Measurements from ENCODE around the gene IMMP2L.
A peak's percentile ranks its signal among the peaks of the same experiment; 100 is the strongest.
"Not testable (repeated sequence)": the region's sequence is repeated elsewhere in the genome, so short reads cannot be mapped to it uniquely, and the experiment has no call there.

The IMMP2L gene

DNA sequence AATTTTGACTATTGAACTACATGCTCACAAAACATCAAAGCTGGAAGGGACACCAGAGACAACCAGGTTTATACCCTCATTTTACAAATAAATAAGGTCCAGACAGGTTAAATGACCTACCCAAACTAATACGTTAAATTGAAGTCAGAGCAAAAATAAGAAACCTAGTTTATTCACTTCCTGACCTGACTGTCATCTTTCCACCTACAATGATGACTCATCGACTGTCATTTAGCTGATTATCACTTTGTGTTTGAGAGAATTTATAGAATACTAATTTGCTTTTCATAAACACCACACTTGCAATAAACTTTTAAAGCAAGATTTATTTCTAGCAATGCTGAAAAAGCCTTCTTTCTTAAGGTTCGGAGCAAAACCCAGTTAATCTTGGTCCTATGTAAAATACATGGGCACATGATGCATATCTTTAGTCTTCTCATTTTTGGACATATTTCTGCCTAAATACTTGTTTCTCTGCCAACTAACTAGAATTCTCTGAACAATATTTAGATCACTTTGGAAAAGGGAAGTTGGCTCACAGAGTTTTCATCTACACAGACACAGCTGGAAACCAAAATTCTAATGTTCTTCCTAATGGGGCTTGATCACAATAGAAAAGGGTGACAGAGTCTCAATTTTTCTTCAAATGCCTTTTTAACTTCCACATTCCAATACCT lies 488.1 kb downstream of the IMMP2L start:
- peak overlapping the region; percentile 51 for H3K27ac ChIP-seq (ENCODE audit: low read depth, low read length)
- no peaks in the 10 kb centered on the region for H3K36me3 ChIP-seq (ENCODE audit: control insufficient read depth in 5 of 5, insufficient read depth in 5 of 5, low read length in 5 of 5)
- no peak overlapping the region for H3K4me3 ChIP-seq (ENCODE audit: low read depth in 1 of 5, low read length in 5 of 5)
- H3K27me3 ChIP-seq (ENCODE audit: control insufficient read depth in 5 of 5, insufficient read depth in 4 of 5, low read length in 5 of 5), result no peaks in the 10 kb centered on the region
- H3K4me1 ChIP-seq (ENCODE audit: control insufficient read depth in 5 of 5, insufficient read depth in 5 of 5, low read length in 5 of 5), result peaks cover 0 to 48% (median 15%) of the 10 kb centered on the region in 5 donors
- H3K9me3 ChIP-seq (ENCODE audit: control insufficient read depth in 5 of 5, low read length in 5 of 5), result no peaks in the 10 kb centered on the region
- H3K9ac ChIP-seq (ENCODE audit: low read length in 5 of 5), result no peak overlapping the region

DNA sequence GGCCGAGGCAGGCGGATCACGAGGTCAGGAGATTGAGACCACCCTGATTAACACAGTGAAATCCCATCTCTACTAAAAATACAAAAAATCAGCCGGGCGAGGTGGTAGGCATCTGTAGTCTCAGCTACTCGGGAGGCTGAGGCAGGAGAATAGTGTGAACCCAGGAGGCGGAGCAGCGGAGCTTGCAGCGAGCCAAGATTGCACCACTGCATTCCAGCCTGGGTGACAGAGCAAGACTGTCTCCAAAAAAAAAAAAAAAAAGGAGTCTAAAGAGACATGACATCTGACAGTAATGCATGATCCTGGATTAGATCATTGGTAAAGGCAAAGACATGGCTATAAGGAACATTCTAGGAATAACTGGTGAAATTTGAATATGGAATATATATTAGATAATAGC lies 489.6 kb downstream of the IMMP2L start:
- H3K27me3 ChIP-seq (ENCODE audit: control insufficient read depth in 5 of 5, insufficient read depth in 4 of 5, low read length in 5 of 5); H3K9ac ChIP-seq (ENCODE audit: low read length in 5 of 5); H3K9me3 ChIP-seq (ENCODE audit: control insufficient read depth in 5 of 5, low read length in 5 of 5); H3K36me3 ChIP-seq (ENCODE audit: control insufficient read depth in 5 of 5, insufficient read depth in 5 of 5, low read length in 5 of 5); H3K4me3 ChIP-seq (ENCODE audit: low read depth in 1 of 5, low read length in 5 of 5): not testable (repeated sequence)
- peak overlapping the region; percentile 66 for H3K27ac ChIP-seq (ENCODE audit: low read depth, low read length)
- H3K4me1 ChIP-seq (ENCODE audit: control insufficient read depth in 5 of 5, insufficient read depth in 5 of 5, low read length in 5 of 5), result peaks cover 0 to 42% (median 12%) of the 10 kb centered on the region in 5 donors

GRCh38 chr7:111071556-111071955 lies 490.7 kb downstream of the IMMP2L start:
- Histone ChIP-seq H3K36me3 (ENCODE audit: control insufficient read depth in 5 of 5, insufficient read depth in 5 of 5, low read length in 5 of 5) (no peaks in the 10 kb centered on the region), H3K9me3 (ENCODE audit: control insufficient read depth in 5 of 5, low read length in 5 of 5) (no peaks in the 10 kb centered on the region), H3K27me3 (ENCODE audit: control insufficient read depth in 5 of 5, insufficient read depth in 4 of 5, low read length in 5 of 5) (no peaks in the 10 kb centered on the region), H3K9ac (ENCODE audit: low read length in 5 of 5) (no peak overlapping the region), H3K4me1 (ENCODE audit: control insufficient read depth in 5 of 5, insufficient read depth in 5 of 5, low read length in 5 of 5) (peaks cover 0 to 31% (median 10%) of the 10 kb centered on the region in 5 donors), H3K27ac (ENCODE audit: low read depth, low read length) (peak overlapping the region; percentile 66), H3K4me3 (ENCODE audit: low read depth in 1 of 5, low read length in 5 of 5) (no peak overlapping the region)

DNA sequence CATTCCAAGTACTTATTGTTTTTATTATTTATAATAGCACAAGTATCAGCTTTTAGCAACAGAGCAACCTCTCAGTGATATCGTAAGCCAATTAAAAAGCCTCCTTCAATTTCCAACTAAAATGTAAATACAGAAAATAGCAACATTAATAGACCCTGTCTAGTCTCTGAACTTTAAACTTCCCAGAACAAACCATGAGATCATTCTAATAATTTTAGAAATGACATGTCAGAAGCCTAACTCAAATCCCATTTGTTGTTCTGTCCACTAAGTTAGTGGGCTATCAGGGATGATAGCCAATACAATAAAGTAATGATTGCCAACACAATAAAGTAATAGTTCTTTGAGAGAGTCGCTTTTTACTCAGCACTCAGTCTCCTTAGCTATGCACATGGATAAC lies 493.7 kb downstream of the IMMP2L start:
- H3K4me1 ChIP-seq (ENCODE audit: control insufficient read depth in 5 of 5, insufficient read depth in 5 of 5, low read length in 5 of 5), result peaks cover 0 to 23% (median 7%) of the 10 kb centered on the region in 5 donors
- no peak overlapping the region for H3K27ac ChIP-seq (ENCODE audit: low read depth, low read length)
- no peak overlapping the region for H3K4me3 ChIP-seq (ENCODE audit: low read depth in 1 of 5, low read length in 5 of 5)
- no peaks in the 10 kb centered on the region for H3K9me3 ChIP-seq (ENCODE audit: control insufficient read depth in 5 of 5, low read length in 5 of 5)
- no peaks in the 10 kb centered on the region for H3K27me3 ChIP-seq (ENCODE audit: control insufficient read depth in 5 of 5, insufficient read depth in 4 of 5, low read length in 5 of 5)
- H3K36me3 ChIP-seq (ENCODE audit: control insufficient read depth in 5 of 5, insufficient read depth in 5 of 5, low read length in 5 of 5), result no peaks in the 10 kb centered on the region
- no peak overlapping the region for H3K9ac ChIP-seq (ENCODE audit: low read length in 5 of 5)

GRCh38 chr7:111067682-111068081 lies 494.6 kb downstream of the IMMP2L start:
- Histone ChIP-seq H3K36me3 (ENCODE audit: control insufficient read depth in 5 of 5, insufficient read depth in 5 of 5, low read length in 5 of 5) (no peaks in the 10 kb centered on the region), H3K4me1 (ENCODE audit: control insufficient read depth in 5 of 5, insufficient read depth in 5 of 5, low read length in 5 of 5) (peaks cover 0 to 14% (median 0%) of the 10 kb centered on the region in 5 donors), H3K27ac (ENCODE audit: low read depth, low read length) (no peak overlapping the region), H3K9ac (ENCODE audit: low read length in 5 of 5) (no peak overlapping the region), H3K4me3 (ENCODE audit: low read depth in 1 of 5, low read length in 5 of 5) (no peak overlapping the region), H3K9me3 (ENCODE audit: control insufficient read depth in 5 of 5, low read length in 5 of 5) (peaks cover 0 to 8% (median under 1%) of the 10 kb centered on the region in 5 donors), H3K27me3 (ENCODE audit: control insufficient read depth in 5 of 5, insufficient read depth in 4 of 5, low read length in 5 of 5) (no peaks in the 10 kb centered on the region)

GRCh38 chr7:111067251-111067650 lies 495.0 kb downstream of the IMMP2L start:
- Histone ChIP-seq H3K36me3 (ENCODE audit: control insufficient read depth in 5 of 5, insufficient read depth in 5 of 5, low read length in 5 of 5) (no peaks in the 10 kb centered on the region), H3K27me3 (ENCODE audit: control insufficient read depth in 5 of 5, insufficient read depth in 4 of 5, low read length in 5 of 5) (no peaks in the 10 kb centered on the region), H3K27ac (ENCODE audit: low read depth, low read length) (no peak overlapping the region), H3K4me1 (ENCODE audit: control insufficient read depth in 5 of 5, insufficient read depth in 5 of 5, low read length in 5 of 5) (peaks cover 0 to 11% (median 0%) of the 10 kb centered on the region in 5 donors), H3K4me3 (ENCODE audit: low read depth in 1 of 5, low read length in 5 of 5) (no peak overlapping the region), H3K9ac (ENCODE audit: low read length in 5 of 5) (no peak overlapping the region), H3K9me3 (ENCODE audit: control insufficient read depth in 5 of 5, low read length in 5 of 5) (peaks cover 0 to 11% (median 3%) of the 10 kb centered on the region in 5 donors)

DNA sequence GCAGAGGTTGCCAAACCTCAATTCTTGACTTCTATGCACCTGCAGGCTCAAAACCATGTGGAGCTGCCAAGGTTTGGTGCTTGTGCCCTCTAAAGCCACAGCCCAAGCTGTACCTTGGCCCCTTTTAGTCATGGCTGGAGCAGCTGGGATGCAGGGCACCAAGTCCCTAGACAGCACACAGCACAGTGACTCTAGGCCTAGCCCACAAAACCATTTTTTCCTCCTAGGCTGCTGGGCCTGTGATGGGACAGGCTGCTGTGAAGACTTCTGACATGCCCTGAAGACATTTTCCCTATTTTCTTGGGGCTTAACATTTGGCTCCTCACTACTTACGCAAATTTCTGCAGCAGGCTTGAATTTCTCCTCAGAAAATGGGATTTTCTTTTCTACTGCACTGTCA lies 499.1 kb downstream of the IMMP2L start:
- Histone ChIP-seq H3K9ac (ENCODE audit: low read length in 5 of 5) (no peak overlapping the region), H3K27ac (ENCODE audit: low read depth, low read length) (no peak overlapping the region), H3K4me3 (ENCODE audit: low read depth in 1 of 5, low read length in 5 of 5) (no peak overlapping the region), H3K9me3 (ENCODE audit: control insufficient read depth in 5 of 5, low read length in 5 of 5) (peaks cover 0 to 12% (median 3%) of the 10 kb centered on the region in 5 donors), H3K4me1 (ENCODE audit: control insufficient read depth in 5 of 5, insufficient read depth in 5 of 5, low read length in 5 of 5) (peaks cover 0 to 9% (median 0%) of the 10 kb centered on the region in 5 donors), H3K36me3 (ENCODE audit: control insufficient read depth in 5 of 5, insufficient read depth in 5 of 5, low read length in 5 of 5) (no peaks in the 10 kb centered on the region), H3K27me3 (ENCODE audit: control insufficient read depth in 5 of 5, insufficient read depth in 4 of 5, low read length in 5 of 5) (no peaks in the 10 kb centered on the region)

- H3K9me3 ChIP-seq (ENCODE audit: control insufficient read depth in 5 of 5, low read length in 5 of 5), result peaks cover 0 to 12% (median 3%) of the 10 kb centered on the region in 5 donors
- no peaks in the 10 kb centered on the region for H3K36me3 ChIP-seq (ENCODE audit: control insufficient read depth in 5 of 5, insufficient read depth in 5 of 5, low read length in 5 of 5)
- H3K4me1 ChIP-seq (ENCODE audit: control insufficient read depth in 5 of 5, insufficient read depth in 5 of 5, low read length in 5 of 5), result peaks cover 0 to 9% (median 0%) of the 10 kb centered on the region in 5 donors
- no peak overlapping the region for H3K27ac ChIP-seq (ENCODE audit: low read depth, low read length)
- H3K4me3 ChIP-seq (ENCODE audit: low read depth in 1 of 5, low read length in 5 of 5), result no peak overlapping the region
- H3K27me3 ChIP-seq (ENCODE audit: control insufficient read depth in 5 of 5, insufficient read depth in 4 of 5, low read length in 5 of 5), result no peaks in the 10 kb centered on the region
- H3K9ac ChIP-seq (ENCODE audit: low read length in 5 of 5), result no peak overlapping the region
Measured at GRCh38 chr7:111059833-111060232, 502.5 kb downstream of the IMMP2L start.

DNA sequence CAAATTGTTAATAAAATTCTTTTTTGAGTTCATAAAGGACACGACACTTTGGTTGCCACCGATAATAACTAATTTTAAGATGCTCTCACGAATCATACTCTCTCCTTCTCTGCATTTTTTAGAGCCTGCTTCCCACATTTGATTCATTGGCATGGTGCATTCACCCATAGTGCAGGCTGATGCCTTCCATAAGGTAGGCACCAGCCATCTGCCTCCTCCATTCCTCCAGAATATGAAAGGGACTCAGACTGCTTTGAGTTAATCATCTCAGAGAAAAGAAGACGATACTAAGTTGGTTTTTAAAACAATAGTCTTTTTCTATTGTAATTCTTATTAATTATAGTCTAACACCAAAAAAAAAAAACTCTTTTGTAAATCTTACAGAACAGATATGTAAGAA lies 505.2 kb downstream of the IMMP2L start:
- H3K27me3 ChIP-seq (ENCODE audit: control insufficient read depth in 5 of 5, insufficient read depth in 4 of 5, low read length in 5 of 5), result no peaks in the 10 kb centered on the region
- H3K9me3 ChIP-seq (ENCODE audit: control insufficient read depth in 5 of 5, low read length in 5 of 5), result no peaks in the 10 kb centered on the region
- H3K36me3 ChIP-seq (ENCODE audit: control insufficient read depth in 5 of 5, insufficient read depth in 5 of 5, low read length in 5 of 5), result no peaks in the 10 kb centered on the region
- no peak overlapping the region for H3K27ac ChIP-seq (ENCODE audit: low read depth, low read length)
- H3K4me3 ChIP-seq (ENCODE audit: low read depth in 1 of 5, low read length in 5 of 5), result no peak overlapping the region
- H3K4me1 ChIP-seq (ENCODE audit: control insufficient read depth in 5 of 5, insufficient read depth in 5 of 5, low read length in 5 of 5), result peaks cover 0 to 9% (median 0%) of the 10 kb centered on the region in 5 donors
- H3K9ac ChIP-seq (ENCODE audit: low read length in 5 of 5), result no peak overlapping the region

DNA sequence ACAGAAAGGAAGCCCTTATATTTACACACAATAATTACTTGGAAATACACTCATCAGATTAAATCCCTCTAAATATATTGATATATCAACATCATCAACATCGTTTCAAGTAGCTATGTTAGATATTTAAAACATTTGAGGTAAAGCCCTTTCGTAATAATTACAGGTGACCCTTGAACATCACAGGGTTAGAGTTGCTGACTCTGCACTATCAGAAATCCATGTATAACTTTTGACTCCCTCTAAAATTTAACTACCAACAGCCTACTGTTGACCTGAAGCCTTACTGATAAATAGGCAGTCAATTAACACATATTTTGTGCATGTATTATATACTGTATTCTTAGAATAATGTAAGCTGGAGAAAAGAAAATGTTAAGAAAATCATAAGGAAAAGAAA lies 505.9 kb downstream of the IMMP2L start:
- no peaks in the 10 kb centered on the region for H3K36me3 ChIP-seq (ENCODE audit: control insufficient read depth in 5 of 5, insufficient read depth in 5 of 5, low read length in 5 of 5)
- H3K4me1 ChIP-seq (ENCODE audit: control insufficient read depth in 5 of 5, insufficient read depth in 5 of 5, low read length in 5 of 5), result peaks cover 0 to 9% (median 0%) of the 10 kb centered on the region in 5 donors
- H3K4me3 ChIP-seq (ENCODE audit: low read depth in 1 of 5, low read length in 5 of 5), result no peak overlapping the region
- H3K27ac ChIP-seq (ENCODE audit: low read depth, low read length), result no peak overlapping the region
- no peaks in the 10 kb centered on the region for H3K9me3 ChIP-seq (ENCODE audit: control insufficient read depth in 5 of 5, low read length in 5 of 5)
- no peaks in the 10 kb centered on the region for H3K27me3 ChIP-seq (ENCODE audit: control insufficient read depth in 5 of 5, insufficient read depth in 4 of 5, low read length in 5 of 5)
- no peak overlapping the region for H3K9ac ChIP-seq (ENCODE audit: low read length in 5 of 5)
